NCI-H446 (cell line): ENCODE data around the gene STK4.

Source experiments
- DNase-seq, 2 experiments: peaks; one replicate each; lab custom pipeline; 2025; lab: John Stamatoyannopoulos, UW

STK4 gene

DNA sequence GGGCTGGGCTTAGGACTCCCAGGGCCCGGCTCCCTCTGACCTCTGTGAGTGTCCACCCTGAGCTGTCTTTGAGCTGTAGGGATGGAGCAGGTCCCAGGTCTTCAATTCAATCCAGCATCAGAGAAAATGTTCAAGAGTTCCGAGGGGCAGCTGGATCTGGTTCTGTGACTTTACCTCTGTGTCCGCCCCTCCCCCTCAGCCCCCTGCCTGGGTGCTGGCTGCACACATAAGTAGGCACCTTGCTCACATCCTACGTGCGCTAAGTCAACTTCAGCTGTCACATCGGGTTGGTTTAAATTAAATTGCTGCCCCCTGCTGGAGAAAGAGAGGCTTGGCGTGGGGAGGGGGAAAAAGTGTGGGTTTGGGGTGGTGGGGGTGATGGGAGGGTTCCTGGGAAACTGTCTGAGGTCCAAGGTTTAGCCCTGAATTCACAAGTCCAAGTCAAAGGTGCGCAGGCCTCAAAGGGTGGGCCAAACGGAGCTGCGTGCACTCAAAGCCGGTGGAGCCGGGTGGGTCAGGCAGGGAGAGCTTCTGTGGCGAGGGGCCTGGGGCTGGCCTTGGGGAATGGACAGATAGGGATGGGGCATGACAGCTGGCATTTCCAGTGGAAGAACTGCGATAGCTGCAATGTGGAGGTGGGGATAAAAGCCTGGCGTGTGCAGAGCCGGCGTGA, 145.6 kb downstream of the STK4 start:
- no peak for DNase-seq

DNA sequence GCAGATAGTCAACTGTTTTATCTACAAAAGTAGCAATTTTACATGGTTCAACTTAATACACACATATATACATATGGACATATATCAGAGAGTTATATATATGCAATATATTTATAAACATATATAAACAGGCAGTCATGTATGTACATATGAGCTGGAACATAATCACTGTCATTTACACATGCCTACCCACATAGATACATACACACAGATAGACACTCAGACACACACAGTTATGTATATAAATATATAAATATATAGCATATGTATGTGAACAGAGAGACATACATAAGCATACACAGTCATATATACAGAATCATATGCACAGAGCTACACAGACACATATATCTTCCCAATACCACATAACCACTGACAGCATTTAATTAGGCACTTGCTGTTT, 146.4 kb downstream of the STK4 start:
- DNase-seq, result no peak

DNA sequence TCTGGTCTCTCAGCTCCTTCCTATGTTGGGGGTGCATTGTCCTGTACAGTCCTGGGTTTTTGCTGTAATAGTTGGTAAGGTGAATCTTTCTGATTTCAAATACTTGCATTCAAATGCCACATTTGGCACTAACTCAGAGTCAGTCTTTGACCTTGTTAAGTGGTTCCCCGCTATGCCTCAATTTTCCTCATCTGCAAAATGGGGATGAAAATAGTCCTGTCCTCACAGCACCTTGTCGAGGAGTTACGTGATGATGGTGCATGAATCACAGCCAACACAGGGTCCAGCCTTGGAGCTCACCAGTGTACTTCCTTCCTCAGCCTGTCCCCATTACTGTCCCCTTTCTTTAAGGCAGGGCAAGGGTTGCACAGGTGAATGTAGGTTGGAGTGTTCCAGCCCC, 147.6 kb downstream of the STK4 start:
- no peak for DNase-seq

DNA sequence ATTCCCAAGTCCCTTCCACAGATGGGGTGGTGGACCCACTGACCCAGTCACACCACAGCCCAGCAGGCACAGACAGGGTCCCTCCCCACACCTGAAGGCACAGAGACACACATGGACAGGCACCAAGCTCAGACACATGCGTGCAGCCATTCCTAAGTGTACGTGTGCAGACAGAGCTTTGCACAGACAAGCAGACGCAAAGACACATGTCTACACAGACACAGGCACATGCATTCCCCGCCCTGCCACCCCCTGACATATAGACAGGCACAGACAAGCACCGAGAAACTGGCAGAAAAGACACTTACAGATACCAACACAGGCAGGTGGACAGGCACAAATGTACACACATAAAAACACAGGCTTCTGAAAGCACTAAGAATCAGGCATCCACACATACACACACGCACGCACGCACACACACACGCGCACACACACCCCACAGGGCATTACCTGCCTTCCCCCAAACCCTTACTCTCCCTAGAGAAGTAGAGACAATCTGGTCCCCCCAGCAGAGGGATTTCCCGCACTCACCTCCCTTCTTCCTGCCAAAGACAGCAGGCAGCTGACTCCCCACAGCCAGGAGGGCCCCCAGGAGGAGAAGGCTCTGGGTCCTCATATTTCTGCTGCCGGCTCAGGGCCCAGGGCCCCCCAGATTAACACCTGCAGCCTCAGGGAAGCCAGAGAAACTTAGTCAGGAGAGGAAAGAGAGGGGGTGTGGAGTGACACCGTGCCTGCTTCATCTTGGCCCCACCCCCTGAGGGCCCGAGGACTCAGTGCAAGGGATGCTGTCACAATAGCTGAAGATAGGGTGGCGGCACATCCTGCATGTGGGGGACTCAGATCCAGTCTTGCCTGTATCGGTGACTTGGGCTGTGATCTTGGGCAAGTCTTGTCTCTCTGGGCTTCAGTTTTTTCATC, 148.4 kb downstream of the STK4 start, which contains the start of gene WFDC5:
Gene WFDC5 (minus strand): TSS at position 710 of the 921 bp plus-strand sequence. CDS start 91 bp downstream, at position 619.
- no peak for DNase-seq

DNA sequence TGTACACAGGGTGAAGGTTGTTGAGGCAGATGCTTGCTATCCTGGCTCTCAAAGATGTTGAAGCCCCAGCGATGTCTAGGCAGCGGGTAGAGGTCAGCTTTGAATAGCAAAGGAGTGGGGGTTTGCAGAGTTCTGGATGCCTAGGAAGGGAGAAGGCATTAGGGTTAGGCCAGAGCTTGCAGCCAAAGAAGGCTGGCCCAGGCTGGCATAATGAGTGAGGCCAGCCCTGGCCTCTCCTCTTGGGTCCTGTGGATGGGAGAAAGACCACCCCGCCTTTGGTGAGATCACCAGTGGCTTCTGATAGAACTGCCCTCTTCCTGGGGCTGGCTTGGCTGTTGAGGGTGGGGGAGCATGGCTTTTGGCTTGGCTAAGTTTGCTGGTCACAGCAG, 149.1 kb downstream of the STK4 start:
- no peak for DNase-seq

DNA sequence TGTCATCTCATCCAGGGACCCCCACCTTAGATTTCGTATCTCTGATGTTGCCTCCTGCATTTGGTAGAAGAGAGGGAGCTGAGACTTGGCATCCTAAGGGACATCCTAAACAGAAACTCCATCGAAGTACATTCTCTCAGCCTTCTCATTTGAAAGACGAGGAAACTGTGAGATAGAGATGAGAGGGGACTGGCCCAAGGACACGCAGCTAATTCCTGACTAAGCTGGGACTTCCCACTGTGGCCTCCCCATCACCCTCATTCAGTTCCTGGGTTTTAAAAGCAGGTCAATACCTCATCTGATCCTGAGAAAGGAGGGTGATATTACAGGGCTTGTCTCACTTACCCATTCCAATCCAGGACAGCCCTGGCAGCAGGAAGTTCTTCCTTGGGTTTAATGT, 149.5 kb downstream of the STK4 start:
- DNase-seq, result no peak

DNA sequence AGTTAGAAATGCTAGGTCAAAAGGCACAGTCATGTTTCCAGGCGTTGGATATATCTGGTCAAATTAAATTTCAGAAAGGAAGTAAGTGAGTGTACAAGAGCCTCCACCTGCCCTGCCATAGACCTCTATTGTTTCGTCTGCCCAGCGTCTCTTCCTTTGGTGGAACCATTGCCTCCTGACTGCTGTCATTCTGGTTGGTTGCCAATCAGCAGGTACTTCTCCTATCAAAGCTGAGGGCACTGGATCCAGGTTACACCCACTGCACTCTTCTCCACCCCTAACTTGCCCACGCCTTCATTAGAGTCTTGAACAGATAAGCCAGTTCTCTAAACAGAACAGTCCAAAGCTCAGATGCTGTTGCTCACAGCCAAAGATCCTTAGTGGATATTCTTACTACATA, 151.3 kb downstream of the STK4 start:
- no peak for DNase-seq

DNA sequence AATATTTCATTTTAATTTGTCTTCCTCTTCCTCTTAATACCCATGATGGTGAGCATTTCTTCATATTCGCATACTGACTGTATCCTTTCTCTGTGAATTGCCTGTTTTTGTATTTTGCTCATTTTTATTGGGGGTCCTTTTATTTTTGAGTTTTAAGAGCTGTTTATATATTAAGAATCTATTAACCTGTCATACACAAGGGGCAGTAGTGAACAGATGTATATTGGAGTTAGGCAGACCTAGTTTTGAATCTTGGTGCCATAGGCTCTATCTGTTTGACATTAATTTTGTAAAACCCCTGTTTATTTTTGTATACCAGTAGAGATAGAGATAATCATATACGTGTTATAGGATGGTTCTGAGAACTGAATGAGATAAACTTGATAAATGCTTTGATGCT, 151.7 kb downstream of the STK4 start:
- DNase-seq, result no peak

DNA sequence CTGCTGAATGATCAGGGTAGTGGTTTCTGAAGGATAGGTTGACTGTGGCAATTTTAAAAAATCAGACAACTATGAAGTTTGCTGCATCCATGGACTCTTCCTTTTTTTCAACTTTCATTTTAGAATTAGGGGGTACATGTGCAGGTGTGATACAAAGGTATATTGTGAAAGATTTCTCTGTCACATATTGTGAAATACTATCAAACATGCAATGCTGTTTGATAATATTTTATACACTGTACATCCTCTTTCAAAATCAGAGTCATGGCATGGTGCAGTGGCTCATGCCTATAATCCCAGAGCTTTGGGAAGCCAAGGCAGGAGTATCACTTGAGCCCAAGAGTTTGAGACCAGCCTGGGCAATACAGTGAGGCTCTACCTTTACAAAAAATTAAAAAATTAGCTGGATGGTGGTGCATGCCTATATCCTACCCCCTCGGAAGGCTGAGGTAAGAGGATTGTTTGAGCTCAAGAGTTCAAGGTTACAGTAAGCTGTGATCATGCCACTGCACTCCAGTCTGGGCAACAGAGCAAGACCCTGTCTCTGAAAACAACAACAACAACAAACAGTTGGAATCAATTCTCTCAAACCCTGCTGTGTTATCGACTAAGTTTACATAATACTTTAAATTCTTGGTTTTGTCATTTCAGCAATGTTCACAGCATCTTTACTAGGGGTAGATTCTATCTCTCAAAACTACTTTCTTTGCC, 153.4 kb downstream of the STK4 start:
- DNase-seq, result no peak

DNA sequence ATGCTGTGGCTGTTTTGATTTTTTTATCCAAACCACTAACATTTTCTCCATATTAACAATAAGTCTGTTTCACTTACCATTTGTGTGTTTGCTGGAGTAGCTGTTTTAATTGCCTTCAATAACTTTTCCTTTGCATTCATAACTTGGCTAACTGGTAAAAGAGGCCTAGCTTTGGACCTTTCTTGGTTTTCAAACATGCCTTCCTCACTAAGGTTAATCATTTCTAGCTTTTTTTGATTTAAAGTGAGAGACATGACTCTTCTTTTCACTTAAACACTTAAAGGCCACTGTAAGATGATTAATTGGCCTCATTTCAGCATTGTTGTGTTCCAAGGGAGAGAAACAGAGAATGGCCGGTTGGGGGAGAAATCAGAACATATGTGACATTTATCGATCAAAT, 155.1 kb downstream of the STK4 start:
- no peak for DNase-seq

DNA sequence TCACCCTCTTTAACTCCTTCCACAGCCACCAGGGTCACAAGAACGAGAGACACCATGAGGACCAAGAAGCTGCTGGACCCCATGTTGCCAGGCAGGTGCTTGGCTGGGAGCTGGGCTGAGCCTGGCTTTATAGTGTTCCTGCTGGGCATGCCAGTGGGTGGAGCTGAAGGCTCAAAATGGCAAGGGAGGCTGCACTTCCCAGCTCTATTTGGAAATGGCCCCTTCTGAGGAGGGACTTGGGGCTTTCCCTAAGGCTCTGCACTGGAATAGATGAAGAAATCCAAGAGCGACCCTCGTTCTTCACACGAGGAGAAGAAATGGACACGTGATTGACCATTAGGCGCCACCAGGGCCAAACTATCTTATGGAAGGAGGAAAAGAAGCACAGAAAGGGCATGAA, 158.1 kb downstream of the STK4 start, which contains the start of gene WFDC12:
Gene WFDC12 (minus strand): TSS at position 101 of the 400 bp plus-strand sequence. CDS start 18 bp downstream, at position 83.
- DNase-seq, result no peak

DNA sequence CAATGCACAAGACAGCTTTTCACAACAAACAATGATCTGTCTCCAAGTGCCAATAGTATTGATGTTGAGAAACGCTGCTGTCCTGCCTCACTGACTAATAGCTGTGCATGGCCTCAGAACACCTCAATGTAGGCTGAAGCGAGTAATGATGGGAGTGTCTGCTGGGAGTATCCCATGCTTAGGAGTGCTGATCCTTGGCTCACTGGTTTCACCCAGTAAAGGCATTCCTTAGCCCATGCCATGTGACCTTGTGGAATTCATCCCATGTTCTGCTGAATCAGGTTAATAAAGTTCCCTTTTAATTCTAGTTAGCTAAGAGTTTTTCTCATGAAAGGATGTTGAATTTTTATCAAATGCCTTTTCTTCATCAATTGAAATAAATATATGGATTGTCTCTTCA, 161.8 kb downstream of the STK4 start:
- no peak for DNase-seq
